ENCODE measurements around the gene TAS1R3.

Gene TAS1R3

DNA sequence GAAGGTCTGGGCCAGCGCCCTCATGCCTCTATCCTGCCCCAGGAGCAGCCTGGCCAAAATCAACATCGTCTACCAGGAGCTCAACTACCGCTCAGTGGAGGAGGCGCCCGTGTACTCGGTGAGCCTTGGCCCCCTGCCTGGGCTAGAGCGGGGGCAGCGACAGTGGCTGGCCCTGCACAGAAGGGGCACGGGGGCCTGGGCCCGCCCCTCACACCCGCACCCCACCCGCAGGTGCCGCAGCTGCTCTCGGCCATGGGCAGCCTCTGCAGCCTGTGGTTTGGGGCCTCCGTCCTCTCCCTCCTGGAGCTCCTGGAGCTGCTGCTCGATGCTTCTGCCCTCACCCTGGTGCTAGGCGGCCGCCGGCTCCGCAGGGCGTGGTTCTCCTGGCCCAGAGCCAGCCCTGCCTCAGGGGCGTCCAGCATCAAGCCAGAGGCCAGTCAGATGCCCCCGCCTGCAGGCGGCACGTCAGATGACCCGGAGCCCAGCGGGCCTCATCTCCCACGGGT is 40.0 kb upstream of the TAS1R3 start:
- no peaks in the 10 kb centered on the region for H3K79me1 ChIP-seq (ENCODE audit: low read length)
- H3K4ac ChIP-seq (ENCODE audit: low read depth, low read length), result no peak overlapping the region
- no peak for DNase-seq
- no peak overlapping the region for H4K5ac ChIP-seq (ENCODE audit: low read length)
- H3K56ac ChIP-seq (ENCODE audit: low read length), result no peak overlapping the region
- no peak overlapping the region for H2BK15ac ChIP-seq (replicated peaks; ENCODE audit: low read depth)
- H3K27me3 ChIP-seq (ENCODE audit: insufficient read depth, low read length, poor library complexity), result no peaks in the 10 kb centered on the region
- no peak overlapping the region for H4K8ac ChIP-seq (ENCODE audit: low read depth, low read length)
- no CpG with 5 or more reads among the region's 28 CpGs for WGBS (ENCODE audit: extremely low coverage, insufficient coverage, low lambda C conversion rate)
- no peak overlapping the region for H3K9ac ChIP-seq (ENCODE audit: low read length)
- H2BK120ac ChIP-seq (ENCODE audit: low read depth, low read length), result no peak overlapping the region
- H2AK5ac ChIP-seq (ENCODE audit: low read length), result no peak overlapping the region
- no peaks in the 10 kb centered on the region for H3K4me1 ChIP-seq (ENCODE audit: control insufficient read depth, low read depth, low read length)
- no peak overlapping the region for H3K4me2 ChIP-seq (ENCODE audit: low read length)
- H3K4me3 ChIP-seq (ENCODE audit: low read length), result no peak overlapping the region
- H3K79me2 ChIP-seq (ENCODE audit: control insufficient read depth, insufficient read depth, low read length), result no peaks in the 10 kb centered on the region
- no peak overlapping the region for H2BK5ac ChIP-seq (ENCODE audit: low read length)
- no peak overlapping the region for H3K27ac ChIP-seq (ENCODE audit: low read depth, low read length)
- H3K36me3 ChIP-seq (ENCODE audit: control insufficient read depth, insufficient read depth, low read length), result no peaks in the 10 kb centered on the region
- no peak overlapping the region for H3K18ac ChIP-seq (ENCODE audit: low read length)
- H3K23ac ChIP-seq (ENCODE audit: low read length), result no peak overlapping the region

DNA sequence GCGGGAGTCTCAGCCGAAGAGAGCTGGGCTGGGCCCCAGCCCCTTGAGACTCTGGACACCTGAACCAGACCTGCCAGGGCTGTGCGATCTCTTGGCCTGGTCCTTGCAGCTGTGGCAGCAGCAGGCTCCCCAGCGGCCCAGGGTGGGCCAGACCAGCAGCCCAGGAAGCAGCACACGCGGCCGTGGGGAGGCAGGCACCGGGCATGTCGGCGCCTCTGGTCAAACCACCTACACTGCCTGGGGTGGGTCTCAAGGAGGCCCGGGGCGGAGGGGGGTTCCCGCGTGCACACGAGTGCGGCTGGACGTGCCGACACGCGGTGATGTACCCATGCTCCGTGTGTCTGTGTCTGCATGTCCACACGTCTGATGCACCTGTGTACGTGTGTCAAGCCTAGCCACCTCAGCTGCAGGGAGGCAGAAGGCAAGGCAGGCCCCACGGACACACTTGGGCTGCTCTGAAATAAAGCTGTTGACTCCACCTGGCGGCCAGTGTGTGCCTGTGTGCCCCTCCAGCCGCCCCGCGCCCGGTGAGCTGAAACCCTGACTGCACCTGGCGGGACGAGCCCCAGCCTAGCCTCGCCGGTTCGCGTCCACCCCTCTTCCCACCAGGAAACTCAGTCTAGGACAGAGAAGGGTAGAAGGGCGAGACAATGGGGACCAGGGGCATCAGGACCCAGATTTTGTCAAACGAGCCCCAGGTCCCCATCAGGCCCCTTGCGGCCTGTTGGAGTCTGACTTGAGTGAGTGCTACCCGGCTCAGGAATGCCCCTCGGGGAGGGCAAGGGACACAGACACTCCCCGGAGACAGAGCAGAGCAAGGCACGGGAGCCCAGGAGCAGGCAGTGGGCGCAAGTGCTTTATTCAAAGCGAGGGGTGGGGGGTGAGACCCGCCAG is 39.3 kb upstream of the TAS1R3 start:
- Histone ChIP-seq H2AK5ac (ENCODE audit: low read length) (no peak overlapping the region), H4K8ac (ENCODE audit: low read depth, low read length) (no peak overlapping the region), H4K5ac (ENCODE audit: low read length) (no peak overlapping the region), H3K79me2 (ENCODE audit: control insufficient read depth, insufficient read depth, low read length) (no peaks in the 10 kb centered on the region), H3K79me1 (ENCODE audit: low read length) (no peaks in the 10 kb centered on the region), H3K9ac (ENCODE audit: low read length) (no peak overlapping the region), H3K18ac (ENCODE audit: low read length) (no peak overlapping the region), H3K56ac (ENCODE audit: low read length) (no peak overlapping the region), H3K4me1 (ENCODE audit: control insufficient read depth, low read depth, low read length) (no peaks in the 10 kb centered on the region), H3K4me3 (ENCODE audit: low read length) (no peak overlapping the region), H3K4me2 (ENCODE audit: low read length) (no peak overlapping the region), H2BK120ac (ENCODE audit: low read depth, low read length) (no peak overlapping the region), H2BK5ac (ENCODE audit: low read length) (no peak overlapping the region), H3K4ac (ENCODE audit: low read depth, low read length) (no peak overlapping the region), H3K23ac (ENCODE audit: low read length) (no peak overlapping the region), H3K27ac (ENCODE audit: low read depth, low read length) (no peak overlapping the region), H3K27me3 (ENCODE audit: insufficient read depth, low read length, poor library complexity) (no peaks in the 10 kb centered on the region), H3K36me3 (ENCODE audit: control insufficient read depth, insufficient read depth, low read length) (no peaks in the 10 kb centered on the region), H2BK15ac (replicated peaks; ENCODE audit: low read depth) (no peak overlapping the region)
- peak; percentile 79 for DNase-seq
- no CpG with 5 or more reads among the region's 45 CpGs for WGBS (ENCODE audit: extremely low coverage, insufficient coverage, low lambda C conversion rate)

DNA sequence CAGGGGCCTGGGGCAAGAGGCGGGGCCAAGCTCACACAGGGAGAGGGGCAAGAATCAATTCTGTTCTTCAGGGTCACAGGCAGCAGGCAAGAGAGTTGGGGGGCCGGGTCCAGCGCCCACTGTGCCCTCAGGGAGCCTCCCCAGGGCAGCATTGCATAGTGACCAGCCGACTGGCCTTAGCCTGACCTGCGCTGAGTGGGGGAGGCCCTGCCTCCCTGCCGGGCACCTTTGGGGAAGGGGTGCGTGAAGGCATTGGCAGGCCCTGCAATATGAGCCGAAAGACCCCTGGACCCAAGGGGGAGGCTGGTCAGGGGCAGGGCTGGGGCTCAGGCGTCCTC is 38.7 kb upstream of the TAS1R3 start:
- Histone ChIP-seq H2AK5ac (ENCODE audit: low read length) (no peak overlapping the region), H4K5ac (ENCODE audit: low read length) (no peak overlapping the region), H3K36me3 (ENCODE audit: control insufficient read depth, insufficient read depth, low read length) (no peaks in the 10 kb centered on the region), H3K79me2 (ENCODE audit: control insufficient read depth, insufficient read depth, low read length) (no peaks in the 10 kb centered on the region), H3K18ac (ENCODE audit: low read length) (no peak overlapping the region), H2BK5ac (ENCODE audit: low read length) (no peak overlapping the region), H3K4me3 (ENCODE audit: low read length) (no peak overlapping the region), H3K4me1 (ENCODE audit: control insufficient read depth, low read depth, low read length) (no peaks in the 10 kb centered on the region), H4K8ac (ENCODE audit: low read depth, low read length) (no peak overlapping the region), H3K4me2 (ENCODE audit: low read length) (no peak overlapping the region), H3K56ac (ENCODE audit: low read length) (no peak overlapping the region), H3K23ac (ENCODE audit: low read length) (no peak overlapping the region), H3K4ac (ENCODE audit: low read depth, low read length) (no peak overlapping the region), H3K9ac (ENCODE audit: low read length) (no peak overlapping the region), H3K27me3 (ENCODE audit: insufficient read depth, low read length, poor library complexity) (no peaks in the 10 kb centered on the region), H2BK120ac (ENCODE audit: low read depth, low read length) (no peak overlapping the region), H3K79me1 (ENCODE audit: low read length) (no peaks in the 10 kb centered on the region), H2BK15ac (replicated peaks; ENCODE audit: low read depth) (no peak overlapping the region), H3K27ac (ENCODE audit: low read depth, low read length) (no peak overlapping the region)
- no CpG with 5 or more reads among the region's 9 CpGs for WGBS (ENCODE audit: extremely low coverage, insufficient coverage, low lambda C conversion rate)
- no peak for DNase-seq

DNA sequence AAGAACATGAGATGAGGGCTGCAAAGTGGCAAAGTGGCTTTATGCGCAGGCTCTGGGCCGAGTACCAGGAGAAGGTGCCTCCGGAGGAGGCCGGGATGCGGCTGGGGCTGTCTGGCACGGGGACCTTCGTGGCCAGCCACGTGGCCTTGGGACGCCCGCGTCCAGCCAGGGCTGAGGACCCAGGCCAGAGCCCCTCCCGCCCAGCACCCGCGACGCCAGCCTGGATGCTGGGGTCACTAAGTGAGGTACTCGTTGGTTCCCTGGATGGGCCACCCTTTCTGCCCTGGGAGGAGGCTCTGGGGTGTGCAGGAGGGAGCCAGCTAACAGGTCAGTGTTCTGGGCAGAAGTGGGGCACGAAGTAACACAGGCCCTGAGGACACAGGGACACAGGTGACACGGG is 38.2 kb upstream of the TAS1R3 start:
- Histone ChIP-seq H3K4me2 (ENCODE audit: low read length) (no peak overlapping the region), H3K4ac (ENCODE audit: low read depth, low read length) (no peak overlapping the region), H3K79me2 (ENCODE audit: control insufficient read depth, insufficient read depth, low read length) (no peaks in the 10 kb centered on the region), H4K5ac (ENCODE audit: low read length) (no peak overlapping the region), H2BK120ac (ENCODE audit: low read depth, low read length) (no peak overlapping the region), H3K36me3 (ENCODE audit: control insufficient read depth, insufficient read depth, low read length) (no peaks in the 10 kb centered on the region), H3K79me1 (ENCODE audit: low read length) (no peaks in the 10 kb centered on the region), H3K56ac (ENCODE audit: low read length) (no peak overlapping the region), H3K27ac (ENCODE audit: low read depth, low read length) (no peak overlapping the region), H3K23ac (ENCODE audit: low read length) (no peak overlapping the region), H3K27me3 (ENCODE audit: insufficient read depth, low read length, poor library complexity) (no peaks in the 10 kb centered on the region), H3K4me3 (ENCODE audit: low read length) (no peak overlapping the region), H2BK15ac (replicated peaks; ENCODE audit: low read depth) (no peak overlapping the region), H2BK5ac (ENCODE audit: low read length) (no peak overlapping the region), H3K18ac (ENCODE audit: low read length) (no peak overlapping the region), H3K9ac (ENCODE audit: low read length) (no peak overlapping the region), H4K8ac (ENCODE audit: low read depth, low read length) (no peak overlapping the region), H3K4me1 (ENCODE audit: control insufficient read depth, low read depth, low read length) (no peaks in the 10 kb centered on the region), H2AK5ac (ENCODE audit: low read length) (no peak overlapping the region)
- no CpG with 5 or more reads among the region's 18 CpGs for WGBS (ENCODE audit: extremely low coverage, insufficient coverage, low lambda C conversion rate)
- no peak for DNase-seq

DNA sequence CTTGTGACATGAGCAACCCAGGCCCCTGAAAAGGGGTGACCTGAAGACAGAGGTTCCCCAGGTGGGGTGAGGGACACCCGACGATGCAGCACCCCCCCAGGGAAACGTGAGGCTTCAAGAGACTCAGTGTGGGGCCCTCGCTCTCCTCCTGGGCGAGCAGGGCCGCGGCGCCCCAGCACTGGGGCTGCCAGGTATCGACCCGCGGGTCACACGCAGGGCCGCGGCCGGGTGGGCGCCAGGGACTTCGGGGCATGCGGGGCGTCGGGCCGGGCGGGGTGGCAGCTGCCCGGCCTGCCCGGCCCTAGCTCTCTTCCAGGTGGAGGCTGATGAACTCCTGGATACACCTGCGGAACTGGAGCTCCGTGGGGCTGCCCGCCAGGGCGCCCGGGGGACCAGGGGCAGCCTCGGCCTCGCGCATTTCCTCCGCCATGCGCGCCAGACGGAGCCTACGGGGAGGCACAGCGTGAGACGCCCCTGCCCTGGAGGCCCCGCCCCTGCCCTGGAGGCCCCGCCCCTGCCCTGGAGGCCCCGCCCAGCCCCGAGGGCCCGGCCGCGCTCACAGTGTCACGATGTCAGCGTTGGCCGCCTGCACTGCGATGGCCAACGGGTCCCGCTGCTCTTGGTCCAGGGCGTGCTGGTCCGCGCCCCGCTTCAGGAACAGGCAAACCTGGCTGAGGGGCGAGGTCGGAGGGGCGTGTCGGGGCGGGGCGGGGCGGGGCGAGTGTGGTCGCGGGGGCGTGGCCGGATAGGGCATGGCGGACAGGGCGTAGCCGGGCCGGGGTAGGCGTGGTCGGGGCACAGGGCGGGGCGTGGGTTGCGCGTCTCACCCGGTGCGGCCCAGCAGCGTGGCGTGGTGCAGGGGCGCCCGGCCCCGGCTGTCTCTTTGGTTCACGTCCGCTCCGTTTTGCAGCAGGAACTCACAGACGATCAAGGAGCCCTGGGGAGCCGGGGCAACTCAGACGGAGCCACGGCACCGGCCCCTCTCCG is 37.5 kb upstream of the TAS1R3 start:
- Histone ChIP-seq H3K56ac (ENCODE audit: low read length) (no peak overlapping the region), H4K8ac (ENCODE audit: low read depth, low read length) (no peak overlapping the region), H3K9ac (ENCODE audit: low read length) (no peak overlapping the region), H3K79me1 (ENCODE audit: low read length) (no peaks in the 10 kb centered on the region), H2BK120ac (ENCODE audit: low read depth, low read length) (no peak overlapping the region), H3K23ac (ENCODE audit: low read length) (no peak overlapping the region), H3K4me3 (ENCODE audit: low read length) (no peak overlapping the region), H3K4ac (ENCODE audit: low read depth, low read length) (no peak overlapping the region), H2BK15ac (replicated peaks; ENCODE audit: low read depth) (no peak overlapping the region), H3K36me3 (ENCODE audit: control insufficient read depth, insufficient read depth, low read length) (no peaks in the 10 kb centered on the region), H3K18ac (ENCODE audit: low read length) (no peak overlapping the region), H2BK5ac (ENCODE audit: low read length) (no peak overlapping the region), H4K5ac (ENCODE audit: low read length) (no peak overlapping the region), H3K27ac (ENCODE audit: low read depth, low read length) (no peak overlapping the region), H2AK5ac (ENCODE audit: low read length) (no peak overlapping the region), H3K4me2 (ENCODE audit: low read length) (no peak overlapping the region), H3K4me1 (ENCODE audit: control insufficient read depth, low read depth, low read length) (no peaks in the 10 kb centered on the region), H3K27me3 (ENCODE audit: insufficient read depth, low read length, poor library complexity) (no peaks in the 10 kb centered on the region), H3K79me2 (ENCODE audit: control insufficient read depth, insufficient read depth, low read length) (no peaks in the 10 kb centered on the region)
- DNase-seq, result peak; percentile 71
- no CpG with 5 or more reads among the region's 94 CpGs for WGBS (ENCODE audit: extremely low coverage, insufficient coverage, low lambda C conversion rate)
